ENCODE measurements around the gene LDLRAD4.
A peak's percentile ranks its signal among the peaks of the same experiment; 100 is the strongest.

The LDLRAD4 gene

DNA sequence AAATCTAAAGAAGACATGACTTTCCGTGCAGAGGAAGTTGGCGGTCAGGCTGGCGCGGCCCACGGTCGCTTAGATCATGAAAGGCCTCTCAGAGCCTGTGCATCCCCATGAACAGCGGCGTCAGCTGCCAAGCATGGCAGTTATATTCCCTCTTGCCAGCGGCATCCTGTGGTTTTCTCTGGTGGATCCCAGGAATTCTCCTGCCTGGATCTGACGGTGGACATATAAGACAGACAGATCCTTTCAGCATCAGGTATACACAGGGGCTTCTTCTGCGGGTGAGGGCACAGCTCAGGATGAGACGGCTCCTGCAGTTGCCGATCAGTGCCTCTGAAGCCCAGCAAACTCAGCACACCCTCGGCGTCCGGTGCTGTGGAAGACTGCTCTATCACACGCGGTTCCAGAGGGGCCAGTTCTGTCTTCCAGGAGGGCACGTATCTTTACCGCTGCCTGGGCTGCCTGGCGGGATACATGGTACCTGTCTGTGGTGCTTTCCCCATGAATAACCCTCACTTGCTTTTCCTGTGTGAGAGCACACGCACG, 157.8 kb downstream of the LDLRAD4 start:
- TF ChIP-seq, protein P1, sequence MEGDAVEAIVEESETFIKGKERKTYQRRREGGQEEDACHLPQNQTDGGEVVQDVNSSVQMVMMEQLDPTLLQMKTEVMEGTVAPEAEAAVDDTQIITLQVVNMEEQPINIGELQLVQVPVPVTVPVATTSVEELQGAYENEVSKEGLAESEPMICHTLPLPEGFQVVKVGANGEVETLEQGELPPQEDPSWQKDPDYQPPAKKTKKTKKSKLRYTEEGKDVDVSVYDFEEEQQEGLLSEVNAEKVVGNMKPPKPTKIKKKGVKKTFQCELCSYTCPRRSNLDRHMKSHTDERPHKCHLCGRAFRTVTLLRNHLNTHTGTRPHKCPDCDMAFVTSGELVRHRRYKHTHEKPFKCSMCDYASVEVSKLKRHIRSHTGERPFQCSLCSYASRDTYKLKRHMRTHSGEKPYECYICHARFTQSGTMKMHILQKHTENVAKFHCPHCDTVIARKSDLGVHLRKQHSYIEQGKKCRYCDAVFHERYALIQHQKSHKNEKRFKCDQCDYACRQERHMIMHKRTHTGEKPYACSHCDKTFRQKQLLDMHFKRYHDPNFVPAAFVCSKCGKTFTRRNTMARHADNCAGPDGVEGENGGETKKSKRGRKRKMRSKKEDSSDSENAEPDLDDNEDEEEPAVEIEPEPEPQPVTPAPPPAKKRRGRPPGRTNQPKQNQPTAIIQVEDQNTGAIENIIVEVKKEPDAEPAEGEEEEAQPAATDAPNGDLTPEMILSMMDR (IDR thresholded peaks at IDR 0.05) = no peak
- no peaks in the 10 kb centered on the region for H3K36me3 ChIP-seq
- intact Hi-C loops (cut with DNase I; ENCODE audit: low total_unique reads) = loop anchor here (5.0 kb wide), 1 partner anchor 159 kb away; the partner anchor contains the start of gene LDLRAD4
- H3K27ac ChIP-seq = peak overlapping the region; percentile 21 to 69
- no peaks in the 10 kb centered on the region for H3K9me3 ChIP-seq
- H3K27me3 ChIP-seq = no peaks in the 10 kb centered on the region
- no peak for DNase-seq
- peaks cover 4 to 54% (median 36%) of the 10 kb centered on the region in 4 donors for H3K4me1 ChIP-seq
- H3K4me3 ChIP-seq = no peak overlapping the region

- Histone ChIP-seq H3K9me3 (no peaks in the 10 kb centered on the region), H3K27me3 (no peaks in the 10 kb centered on the region), H3K27ac (peak overlapping the region in 1 of 2 donors; percentile 21), H3K4me3 (no peak overlapping the region), H3K4me1 (peaks cover 4 to 59% (median 39%) of the 10 kb centered on the region in 4 donors), H3K36me3 (no peaks in the 10 kb centered on the region)
- no peak for DNase-seq
- TF ChIP-seq, protein P1 (IDR thresholded peaks at IDR 0.05) = no peak
- intact Hi-C loops (cut with DNase I; ENCODE audit: low total_unique reads) = loop anchor here (5.0 kb wide), 1 partner anchor 160 kb away; the partner anchor contains the start of gene LDLRAD4
These were observed 158.3 kb downstream of the LDLRAD4 start for GRCh38 chr18:13376841-13377351.

GRCh38 chr18:13377496-13377895, 158.9 kb downstream of the LDLRAD4 start:
- peak overlapping the region; percentile 21 to 37 for H3K27ac ChIP-seq
- no peaks in the 10 kb centered on the region for H3K9me3 ChIP-seq
- TF ChIP-seq, protein P1 (IDR thresholded peaks at IDR 0.05) = no peak
- no peak for DNase-seq
- no peaks in the 10 kb centered on the region for H3K36me3 ChIP-seq
- peaks cover 4 to 64% (median 39%) of the 10 kb centered on the region in 4 donors for H3K4me1 ChIP-seq
- intact Hi-C loops (cut with DNase I; ENCODE audit: low total_unique reads) = loop anchor here (5.0 kb wide), 1 partner anchor 160 kb away; the partner anchor contains the start of gene LDLRAD4
- no peaks in the 10 kb centered on the region for H3K27me3 ChIP-seq
- H3K4me3 ChIP-seq = no peak overlapping the region

GRCh38 chr18:13378150-13378549, 159.6 kb downstream of the LDLRAD4 start:
- H3K4me1 ChIP-seq = peaks cover 4 to 70% (median 46%) of the 10 kb centered on the region in 4 donors
- DNase-seq = no peak
- no peak overlapping the region for H3K4me3 ChIP-seq
- H3K9me3 ChIP-seq = no peaks in the 10 kb centered on the region
- TF ChIP-seq, protein P1 (IDR thresholded peaks at IDR 0.05) = no peak
- H3K36me3 ChIP-seq = no peaks in the 10 kb centered on the region
- intact Hi-C loops (cut with DNase I; ENCODE audit: low total_unique reads) = loop anchor here (5.0 kb wide), 1 partner anchor 161 kb away; the partner anchor contains the start of gene LDLRAD4
- H3K27me3 ChIP-seq = no peaks in the 10 kb centered on the region
- H3K27ac ChIP-seq = peak overlapping the region; percentile 37 to 45

GRCh38 chr18:13379062-13379865, 160.7 kb downstream of the LDLRAD4 start:
- Histone ChIP-seq H3K27me3 (no peaks in the 10 kb centered on the region), H3K36me3 (no peaks in the 10 kb centered on the region), H3K4me1 (peaks cover 4 to 79% (median 53%) of the 10 kb centered on the region in 4 donors), H3K9me3 (no peaks in the 10 kb centered on the region), H3K4me3 (no peak overlapping the region), H3K27ac (peak overlapping the region; percentile 37 to 45)
- intact Hi-C loops (cut with DNase I; ENCODE audit: low total_unique reads) = loop anchor here (5.0 kb wide), 1 partner anchor 162 kb away; the partner anchor contains the start of gene LDLRAD4
- TF ChIP-seq, protein P1 (IDR thresholded peaks at IDR 0.05) = no peak
- DNase-seq = no peak

Data from tibial artery (tissue), 4 donors.